Panc1 (cell line): ENCODE results near the gene CUL1. TPM values are rescaled to one million over a fixed set of nuclear protein-coding genes. Genes with fewer than 3 reads are reported as not detected.

Source experiments
- ATAC-seq: fragments of 200-7000 bp; cut with Tn5 transposase; 2 replicates; pipeline ENCODE4 v1.9.1; 2020; ENCODE audit warnings: mild to moderate bottlenecking, moderate library complexity
- BruUV-seq: library from RNA; stranded (reverse); fragments of 400-500 nt; replicated peaks from 2 replicates; lab custom pipeline; 2021; lab: Mats Ljungman, UMichigan
- CTCF ChIA-PET: fragments of 300-600 bp; sonication (Branson Sonifier 250); formaldehyde crosslinking; loops from one replicate; lab custom pipeline; 2022; ENCODE audit warnings: antibody characterized with exemption; lab: Charles Lee
- POLR2A ChIA-PET: fragments of 300-600 bp; sonication (Branson Sonifier 250); formaldehyde crosslinking; loops from one replicate; lab custom pipeline; 2022; ENCODE audit warnings: antibody characterized with exemption; lab: Charles Lee
- DNase-seq: peaks from one replicate; pipeline ENCODE4 v3.0.0-alpha.2; 2010; ENCODE audit warnings: low read depth, low spot score
- H3K27ac ChIP-seq: 2 replicates; pipeline ENCODE4 v1.5.1; 2011; ENCODE audit warnings: mild to moderate bottlenecking, low read length, inconsistent platforms
- H3K27me3 ChIP-seq: fragments of 200-500 bp; sonication (Bioruptor generic); 2 replicates; pipeline ENCODE4 v1.6.0; 2014; ENCODE audit warnings: low read length, inconsistent platforms; ENCODE audit not compliant: control insufficient read depth, insufficient read depth
- H3K36me3 ChIP-seq: fragments of 200-500 bp; sonication (Bioruptor generic); 2 replicates; pipeline ENCODE4 v1.5.1; 2014; ENCODE audit warnings: inconsistent platforms, mild to moderate bottlenecking, low read length, moderate library complexity; ENCODE audit not compliant: control insufficient read depth, insufficient read depth
- H3K4me1 ChIP-seq: 2 replicates; pipeline ENCODE4 v1.5.1; 2011; ENCODE audit warnings: inconsistent platforms, mild to moderate bottlenecking, low read length, moderate library complexity; ENCODE audit not compliant: control insufficient read depth, insufficient read depth
- H3K4me3 ChIP-seq, 2 experiments: 2 replicates each; pipeline ENCODE4 v1.5.1; 2011 to 2012; ENCODE audit warnings: low read depth in 2 of 2, low read length in 2 of 2, mild to moderate bottlenecking in 2 of 2, inconsistent platforms in 1 of 2, moderate library complexity in 1 of 2
- H3K9me3 ChIP-seq: fragments of 200-500 bp; sonication (Bioruptor generic); 2 replicates; pipeline ENCODE4 v1.5.1; 2014; ENCODE audit warnings: low read depth, mild to moderate bottlenecking, inconsistent platforms, low read length, moderate library complexity; ENCODE audit not compliant: control insufficient read depth, insufficient read depth
- POLR2AphosphoS5 ChIP-seq: IDR thresholded peaks from 2 replicates; pipeline ENCODE4 v1.6.1; 2012; ENCODE audit warnings: mild to moderate bottlenecking, low read depth, low read length, moderate library complexity
- SIN3A ChIP-seq: IDR thresholded peaks from 2 replicates; pipeline ENCODE4 v1.6.1; 2012; ENCODE audit warnings: low read depth, mild to moderate bottlenecking, low read length, moderate library complexity, borderline replicate concordance; ENCODE audit not compliant: insufficient read depth
- TCF7L2 ChIP-seq: IDR thresholded peaks from 2 replicates; pipeline ENCODE4 v1.6.1; 2011; ENCODE audit warnings: mild to moderate bottlenecking, low read depth, low read length, inconsistent platforms
- in situ Hi-C: cut with HindIII; loops from 2 replicates; pipeline ENCODE4 v1.10.0; 2016; ENCODE audit warnings: low sequenced_read_pairs, low pct_unique_long_range_greater_than_20kb
- intact Hi-C: fragments of 100-400 bp; cut with micrococcal nuclease; formaldehyde crosslinking; loops from one replicate; pipeline ENCODE4 v1.10.0; 2022; ENCODE audit not compliant: unreplicated experiment
- total RNA-seq: library from RNA; stranded (reverse); gene quantifications from one replicate; pipeline ENCODE4 v1.2.1, GENCODE V29; 2021; ENCODE audit not compliant: unreplicated experiment
- TF ChIP-seq, protein P1 (sequence below), 2 experiments: IDR thresholded peaks; 2 replicates each; pipeline ENCODE4 v1.6.1; 2011 to 2012; ENCODE audit warnings: low read depth in 2 of 2, control low read depth in 1 of 2, low read length in 1 of 2, mild to moderate bottlenecking in 1 of 2, moderate library complexity in 1 of 2; ENCODE audit not compliant: insufficient read depth in 1 of 2
- TF ChIP-seq, protein P2 (sequence below): fragments of 450-650 bp; IDR thresholded peaks from 2 replicates; pipeline ENCODE4 v1.5.1; 2017; ENCODE audit warnings: mild to moderate bottlenecking

Gene CUL1
- total RNA-seq, 1 experiment from 2014 or later = 60.6 TPM

DNA sequence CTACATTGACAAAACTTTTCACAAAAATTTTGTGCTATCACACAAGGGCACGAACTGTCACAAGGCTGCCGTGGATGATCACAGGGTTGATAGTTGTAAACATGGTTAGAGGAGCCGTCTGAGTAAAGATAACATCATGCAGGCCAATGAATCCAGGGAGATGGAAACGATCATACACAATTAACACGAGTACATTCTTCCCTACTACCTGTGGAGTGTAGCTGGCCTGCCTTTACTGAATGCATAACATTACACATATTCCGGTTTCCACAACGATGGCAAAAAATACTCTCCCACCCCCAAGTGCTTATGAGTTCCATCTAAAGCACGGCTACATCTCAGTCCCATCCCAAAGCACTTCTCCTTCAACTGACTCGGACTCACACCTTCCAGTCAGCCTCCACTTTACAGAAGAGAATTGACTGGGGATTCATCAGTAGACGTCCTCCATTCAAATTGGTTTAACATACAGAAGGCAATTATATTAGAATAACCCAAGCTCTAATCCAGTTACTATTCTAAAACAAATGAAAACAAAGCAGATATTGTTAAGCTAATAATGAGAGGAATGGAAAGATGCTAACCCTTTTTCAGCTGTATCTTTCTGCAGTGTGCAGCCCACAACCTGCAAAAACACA lies 116.3 kb downstream of the CUL1 start:
- TF ChIP-seq TCF7L2 = no peak
- TF ChIP-seq, protein P1, sequence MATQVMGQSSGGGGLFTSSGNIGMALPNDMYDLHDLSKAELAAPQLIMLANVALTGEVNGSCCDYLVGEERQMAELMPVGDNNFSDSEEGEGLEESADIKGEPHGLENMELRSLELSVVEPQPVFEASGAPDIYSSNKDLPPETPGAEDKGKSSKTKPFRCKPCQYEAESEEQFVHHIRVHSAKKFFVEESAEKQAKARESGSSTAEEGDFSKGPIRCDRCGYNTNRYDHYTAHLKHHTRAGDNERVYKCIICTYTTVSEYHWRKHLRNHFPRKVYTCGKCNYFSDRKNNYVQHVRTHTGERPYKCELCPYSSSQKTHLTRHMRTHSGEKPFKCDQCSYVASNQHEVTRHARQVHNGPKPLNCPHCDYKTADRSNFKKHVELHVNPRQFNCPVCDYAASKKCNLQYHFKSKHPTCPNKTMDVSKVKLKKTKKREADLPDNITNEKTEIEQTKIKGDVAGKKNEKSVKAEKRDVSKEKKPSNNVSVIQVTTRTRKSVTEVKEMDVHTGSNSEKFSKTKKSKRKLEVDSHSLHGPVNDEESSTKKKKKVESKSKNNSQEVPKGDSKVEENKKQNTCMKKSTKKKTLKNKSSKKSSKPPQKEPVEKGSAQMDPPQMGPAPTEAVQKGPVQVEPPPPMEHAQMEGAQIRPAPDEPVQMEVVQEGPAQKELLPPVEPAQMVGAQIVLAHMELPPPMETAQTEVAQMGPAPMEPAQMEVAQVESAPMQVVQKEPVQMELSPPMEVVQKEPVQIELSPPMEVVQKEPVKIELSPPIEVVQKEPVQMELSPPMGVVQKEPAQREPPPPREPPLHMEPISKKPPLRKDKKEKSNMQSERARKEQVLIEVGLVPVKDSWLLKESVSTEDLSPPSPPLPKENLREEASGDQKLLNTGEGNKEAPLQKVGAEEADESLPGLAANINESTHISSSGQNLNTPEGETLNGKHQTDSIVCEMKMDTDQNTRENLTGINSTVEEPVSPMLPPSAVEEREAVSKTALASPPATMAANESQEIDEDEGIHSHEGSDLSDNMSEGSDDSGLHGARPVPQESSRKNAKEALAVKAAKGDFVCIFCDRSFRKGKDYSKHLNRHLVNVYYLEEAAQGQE (IDR thresholded peaks at IDR 0.05; ENCODE audit: insufficient read depth in 1 of 2, low read depth in 2 of 2, low read length in 1 of 2) = no peak
- TF ChIP-seq SIN3A = no peak
- TF ChIP-seq, protein P2, sequence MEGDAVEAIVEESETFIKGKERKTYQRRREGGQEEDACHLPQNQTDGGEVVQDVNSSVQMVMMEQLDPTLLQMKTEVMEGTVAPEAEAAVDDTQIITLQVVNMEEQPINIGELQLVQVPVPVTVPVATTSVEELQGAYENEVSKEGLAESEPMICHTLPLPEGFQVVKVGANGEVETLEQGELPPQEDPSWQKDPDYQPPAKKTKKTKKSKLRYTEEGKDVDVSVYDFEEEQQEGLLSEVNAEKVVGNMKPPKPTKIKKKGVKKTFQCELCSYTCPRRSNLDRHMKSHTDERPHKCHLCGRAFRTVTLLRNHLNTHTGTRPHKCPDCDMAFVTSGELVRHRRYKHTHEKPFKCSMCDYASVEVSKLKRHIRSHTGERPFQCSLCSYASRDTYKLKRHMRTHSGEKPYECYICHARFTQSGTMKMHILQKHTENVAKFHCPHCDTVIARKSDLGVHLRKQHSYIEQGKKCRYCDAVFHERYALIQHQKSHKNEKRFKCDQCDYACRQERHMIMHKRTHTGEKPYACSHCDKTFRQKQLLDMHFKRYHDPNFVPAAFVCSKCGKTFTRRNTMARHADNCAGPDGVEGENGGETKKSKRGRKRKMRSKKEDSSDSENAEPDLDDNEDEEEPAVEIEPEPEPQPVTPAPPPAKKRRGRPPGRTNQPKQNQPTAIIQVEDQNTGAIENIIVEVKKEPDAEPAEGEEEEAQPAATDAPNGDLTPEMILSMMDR = no peak
- no peak for TF ChIP-seq POLR2AphosphoS5
- intact Hi-C loops (no loop called here), in situ Hi-C loops (no loop called here)
- peaks cover 47% of the 10 kb centered on the region for H3K36me3 ChIP-seq
- no peak overlapping the region for H3K4me3 ChIP-seq
- ATAC-seq (no peak), DNase-seq (no peak)
- no peaks in the 10 kb centered on the region for H3K9me3 ChIP-seq
- no TSS peak for BruUV-seq
- ChIA-PET CTCF (no interaction called here), POLR2A (no interaction called here)
- H3K4me1 ChIP-seq = no peaks in the 10 kb centered on the region
- no peaks in the 10 kb centered on the region for H3K27me3 ChIP-seq
- no peak overlapping the region for H3K27ac ChIP-seq

DNA sequence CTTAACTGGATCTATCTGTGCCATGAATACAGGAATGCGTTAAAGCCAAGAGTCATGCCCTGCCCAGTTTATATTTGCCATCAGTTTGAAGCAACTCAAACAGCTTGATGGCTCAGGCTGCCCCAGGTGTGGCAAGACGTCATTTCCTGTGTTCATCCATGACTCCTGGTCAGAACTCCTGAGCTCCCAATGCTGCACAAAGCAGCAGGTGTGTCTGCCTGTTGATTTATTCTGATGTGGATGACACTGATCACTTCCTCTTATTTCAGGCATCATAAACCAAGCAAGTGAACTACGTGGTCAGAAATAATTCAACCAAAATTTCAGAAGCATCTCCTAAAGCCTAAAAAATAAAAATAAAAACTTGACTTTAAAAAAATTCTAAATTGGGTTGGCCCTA lies 116.9 kb downstream of the CUL1 start:
- H3K4me3 ChIP-seq = no peak overlapping the region
- ATAC-seq (no peak), DNase-seq (no peak)
- intact Hi-C loops = no loop called here
- no peaks in the 10 kb centered on the region for H3K27me3 ChIP-seq
- in situ Hi-C loops = no loop called here
- no peaks in the 10 kb centered on the region for H3K4me1 ChIP-seq
- ChIA-PET CTCF (no interaction called here), POLR2A (interaction anchor here (0.6 kb wide), 1 partner anchor 240 kb away, joined by 3 read pairs; no protein-coding TSS in a partner anchor)
- H3K9me3 ChIP-seq = no peaks in the 10 kb centered on the region
- no peak overlapping the region for H3K27ac ChIP-seq
- H3K36me3 ChIP-seq = peaks cover 43% of the 10 kb centered on the region
- BruUV-seq = no TSS peak
- TF ChIP-seq, protein P1 (IDR thresholded peaks at IDR 0.05; ENCODE audit: insufficient read depth in 1 of 2, low read depth in 2 of 2, low read length in 1 of 2) = no peak
- no peak for TF ChIP-seq POLR2AphosphoS5
- TF ChIP-seq TCF7L2 = no peak
- TF ChIP-seq, protein P2 = no peak
- no peak for TF ChIP-seq SIN3A
